Spleen (tissue), 11 donors: ENCODE data around the gene SORCS1. TPM values are rescaled to one million over a fixed set of nuclear protein-coding genes. Genes with fewer than 3 reads are reported as not detected.

Source experiments
- DNase-seq: peaks from one replicate; pipeline ENCODE4 v3.0.0-alpha.2; 2020
- H3K27ac ChIP-seq, 8 donors: fragments of 200-600 bp; sonication (generic) in 7 of 8; 1 replicate in 4 of 8; 2 replicates in 4 of 8; pipeline versions ENCODE4 v1.5.0 to v1.8.0; 2016 to 2021; ENCODE audit warnings: inconsistent platforms in 4 of 8, mild to moderate bottlenecking in 4 of 8, moderate library complexity in 1 of 8
- H3K27me3 ChIP-seq, 7 donors: fragments of 200-600 bp; sonication (generic) in 6 of 7; replicated peaks in 1 of 7; 1 replicate in 4 of 7; 2 replicates in 3 of 7; pipeline versions ENCODE4 v1.5.0 to v1.8.0; 2016 to 2021; ENCODE audit warnings: inconsistent platforms in 3 of 7, mild to moderate bottlenecking in 1 of 7
- H3K36me3 ChIP-seq, 6 donors: fragments of 200-600 bp; sonication (generic) in 5 of 6; 1 replicate in 4 of 6; 2 replicates in 2 of 6; pipeline versions ENCODE4 v1.5.0 to v1.8.0; 2016 to 2021; ENCODE audit warnings: inconsistent platforms in 2 of 6
- H3K4me1 ChIP-seq, 6 donors: fragments of 200-600 bp; sonication (generic) in 5 of 6; 1 replicate in 3 of 6; 2 replicates in 3 of 6; pipeline versions ENCODE4 v1.5.0 to v1.8.0; 2016 to 2021; ENCODE audit warnings: inconsistent platforms in 3 of 6
- H3K4me3 ChIP-seq, 8 donors: fragments of 200-600 bp; sonication (generic) in 7 of 8; 1 replicate in 4 of 8; 2 replicates in 4 of 8; pipeline versions ENCODE4 v1.5.0 to v1.8.0; 2016 to 2021; ENCODE audit warnings: inconsistent platforms in 4 of 8, mild to moderate bottlenecking in 4 of 8, moderate library complexity in 2 of 8
- H3K9me3 ChIP-seq, 8 donors: fragments of 200-600 bp; sonication (generic) in 7 of 8; 1 replicate in 4 of 8; 2 replicates in 4 of 8; pipeline versions ENCODE4 v1.5.0 to v1.8.0; 2016 to 2021; ENCODE audit warnings: inconsistent platforms in 4 of 8
- CTCF ChIP-seq, 11 experiments: fragments of 200-600 bp in 7 of 11; fragments of 450-650 bp in 4 of 11; sonication (generic) in 4 of 11; IDR thresholded peaks in 8 of 11; conservative IDR thresholded peaks in 3 of 11; 1 replicate in 7 of 11; 2 replicates in 4 of 11; pipeline versions ENCODE4 v1.4.0 to v1.8.0; 2016 to 2021; ENCODE audit warnings: antibody characterized with exemption in 11 of 11, inconsistent platforms in 4 of 11, mild to moderate bottlenecking in 1 of 11
- POLR2A ChIP-seq, 3 donors: fragments of 450-650 bp; IDR thresholded peaks; one replicate each; pipeline ENCODE4 v1.5.1; 2017; ENCODE audit warnings: antibody characterized with exemption in 3 of 3, mild to moderate bottlenecking in 1 of 3
- POLR2AphosphoS5 ChIP-seq, 3 donors: sonication (generic); formaldehyde crosslinking; IDR thresholded peaks; one replicate each; pipeline ENCODE4 v1.5.1; 2017; ENCODE audit warnings: antibody characterized with exemption in 3 of 3
- WGBS, 5 donors: extraction: QIAGEN DNeasy Blood & Tissue Kit in 3 of 5; methylation state at CpG; one replicate each; pipeline versions ENCODE4 v1.1.5 to v1.1.7; 2013 to 2018; 5-methylcytosine and 5-hydroxymethylcytosine counted together
- intact Hi-C: fragments of 100-400 bp; cut with DNase I; formaldehyde crosslinking; loops from one replicate; pipeline ENCODE4 v1.15.0; 2023; ENCODE audit warnings: low total_unique reads
- polyA plus RNA-seq, 3 donors: library from polyadenylated mRNA; stranded (reverse); fragments of 200-250 nt; gene quantifications; one replicate each; pipeline ENCODE4 v1.2.1, GENCODE V29; 2013
- total RNA-seq, 7 donors: library from RNA; depleted of rRNA in 3 of 7; stranded (reverse); fragments of >200 nt in 3 of 7; fragmentation: NEBNext Ultra II Directional in 4 of 7; extraction: Animal tissue kit (Norgen Biotek cat#: 25700) in 4 of 7; gene quantifications; one replicate each; pipeline versions ENCODE4 v1.1.0 to v1.2.1, GENCODE V29; 2016 to 2021
- donor health status: healthy with polysubstance abuse.
- donor health status: DM: no; HTN: no; CAD: no; lungs with moderate emphysema.
- donor health status: DM: no; HTN: no; CAD: no.
- donor health status: Bipolar disorder and iron deficiency.
- donor health status: healthy.
- donor health status: DM: no; HTN: no; CAD: no.
- donor health status: DM: yes; HTN: yes; CAD: no.

SORCS1 gene
- total and polyA plus RNA-seq, 10 donors = 0.67 to 2.7 (median 1.6) TPM

DNA sequence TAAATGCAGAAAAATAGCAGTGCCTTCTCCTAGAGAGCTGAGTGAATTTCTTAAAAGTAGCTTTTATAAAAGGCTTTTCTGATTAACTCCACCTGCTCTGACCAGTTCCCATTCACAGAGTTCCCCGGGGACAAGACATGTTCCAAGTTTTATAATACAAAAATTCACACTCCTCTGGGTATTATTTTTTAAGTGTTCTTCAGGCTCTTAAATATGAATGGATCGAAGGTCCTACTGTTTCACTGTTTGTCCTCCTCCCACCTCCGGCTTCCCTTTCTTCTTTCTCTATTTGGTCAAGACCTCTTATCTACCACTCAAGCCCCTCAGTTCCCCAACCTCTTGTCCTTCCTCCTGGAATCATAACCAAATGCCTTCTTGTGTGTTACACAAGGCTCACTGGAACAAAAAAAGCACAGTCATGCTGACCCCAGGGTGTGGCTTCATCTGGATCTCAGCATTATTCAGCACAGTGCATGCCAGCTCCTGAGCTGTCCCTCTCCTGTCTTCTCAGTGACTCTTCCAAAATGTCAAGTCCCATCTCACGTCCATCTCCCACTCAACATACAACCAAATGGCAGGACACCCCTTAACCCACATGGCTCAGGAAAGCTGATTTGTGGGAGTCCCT lies 222.4 kb downstream of the SORCS1 start:
- H3K36me3 ChIP-seq = no peaks in the 10 kb centered on the region
- no peak overlapping the region for H3K4me3 ChIP-seq
- WGBS, 5 donors = 65 to 84% (median 71%) methylated on average over 4 of the region's 4 CpGs
- no peak for TF ChIP-seq CTCF (IDR thresholded peaks at IDR 0.05 in 8 of 11, conservative IDR thresholded peaks at IDR 0.05 in 3 of 11)
- no peak for TF ChIP-seq POLR2AphosphoS5 (IDR thresholded peaks at IDR 0.05)
- no peak for TF ChIP-seq POLR2A (IDR thresholded peaks at IDR 0.05)
- intact Hi-C loops = no loop called here
- no peaks in the 10 kb centered on the region for H3K27me3 ChIP-seq
- H3K27ac ChIP-seq = no peak overlapping the region
- no peak for DNase-seq
- H3K4me1 ChIP-seq = no peaks in the 10 kb centered on the region
- no peaks in the 10 kb centered on the region for H3K9me3 ChIP-seq

DNA sequence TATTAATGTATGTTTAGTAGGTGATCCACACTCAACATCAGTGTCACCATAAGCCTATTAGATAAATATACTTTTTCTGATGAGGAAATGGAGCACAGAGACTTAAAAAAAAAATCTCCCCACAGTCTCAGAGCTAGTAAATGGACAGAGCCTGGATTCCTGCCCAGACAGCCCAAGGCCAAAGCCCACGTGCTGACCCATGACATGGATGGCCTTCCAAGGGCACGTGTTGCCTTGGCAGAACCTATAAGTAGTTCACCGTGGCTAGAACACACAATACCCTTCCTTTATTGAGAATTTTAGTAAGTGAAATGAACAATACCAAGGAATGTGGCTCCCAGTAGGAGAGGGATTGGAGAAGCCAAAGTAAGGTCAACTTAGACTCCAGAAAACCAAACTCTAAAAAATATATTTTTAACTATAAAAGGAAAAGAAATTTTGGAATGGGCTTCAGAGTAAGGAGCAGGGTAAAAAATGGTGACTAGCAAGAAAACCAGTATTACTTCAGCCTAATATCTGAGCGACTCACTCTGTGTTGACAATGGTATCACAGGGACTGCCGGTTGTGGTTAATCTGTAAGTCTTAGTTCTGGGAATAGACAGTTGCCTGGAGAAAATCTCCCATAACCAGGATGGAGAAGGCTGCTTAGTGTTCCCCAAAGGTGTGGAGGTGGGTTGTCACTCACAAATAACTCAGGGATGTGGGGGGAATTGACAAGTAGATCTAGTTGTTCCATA lies 223.0 kb downstream of the SORCS1 start:
- intact Hi-C loops = no loop called here
- Histone ChIP-seq H3K4me3 (no peak overlapping the region), H3K4me1 (peaks cover 0 to 3% (median 0%) of the 10 kb centered on the region in 6 donors), H3K9me3 (no peaks in the 10 kb centered on the region), H3K27ac (no peak overlapping the region), H3K36me3 (no peaks in the 10 kb centered on the region), H3K27me3 (no peaks in the 10 kb centered on the region)
- no peak for DNase-seq
- TF ChIP-seq CTCF (IDR thresholded peaks at IDR 0.05 in 8 of 11, conservative IDR thresholded peaks at IDR 0.05 in 3 of 11) (no peak), POLR2AphosphoS5 (IDR thresholded peaks at IDR 0.05) (no peak), POLR2A (IDR thresholded peaks at IDR 0.05) (no peak)
- 69 to 81% (median 79%) methylated on average over 5 of the region's 5 CpGs for WGBS, 5 donors

DNA sequence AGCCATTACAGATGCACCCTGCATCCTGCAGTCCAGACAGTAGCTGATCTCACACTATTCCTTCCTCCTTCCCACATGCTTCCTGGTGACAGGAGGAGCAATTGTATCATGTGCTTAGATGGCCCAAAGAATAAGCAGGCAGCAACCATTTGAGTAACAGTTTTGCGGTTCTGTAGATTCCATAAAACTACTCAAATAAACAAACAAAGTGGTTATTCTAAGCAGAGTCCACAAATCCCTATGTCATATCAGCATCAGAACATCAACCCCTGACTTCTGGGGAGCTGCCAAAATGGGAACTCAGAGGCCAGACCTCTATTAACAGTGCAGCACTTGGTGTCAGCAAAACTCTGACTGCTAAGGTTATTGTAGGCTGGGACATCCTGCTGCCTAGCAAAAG lies 226.0 kb downstream of the SORCS1 start:
- intact Hi-C loops = no loop called here
- WGBS, 5 donors = 70 to 100% (median 85%) methylated on average over 1 of the region's 1 CpG
- no peak for DNase-seq
- no peaks in the 10 kb centered on the region for H3K27me3 ChIP-seq
- no peak overlapping the region for H3K27ac ChIP-seq
- no peak overlapping the region for H3K4me3 ChIP-seq
- H3K9me3 ChIP-seq = no peaks in the 10 kb centered on the region
- H3K4me1 ChIP-seq = peaks cover 0 to 18% (median 7%) of the 10 kb centered on the region in 6 donors
- TF ChIP-seq POLR2A (IDR thresholded peaks at IDR 0.05) (no peak), POLR2AphosphoS5 (IDR thresholded peaks at IDR 0.05) (no peak), CTCF (IDR thresholded peaks at IDR 0.05 in 8 of 11, conservative IDR thresholded peaks at IDR 0.05 in 3 of 11) (no peak)
- no peaks in the 10 kb centered on the region for H3K36me3 ChIP-seq

- no peak overlapping the region for H3K4me3 ChIP-seq
- no peaks in the 10 kb centered on the region for H3K36me3 ChIP-seq
- H3K27ac ChIP-seq = no peak overlapping the region
- intact Hi-C loops = no loop called here
- no peaks in the 10 kb centered on the region for H3K27me3 ChIP-seq
- DNase-seq = no peak
- H3K9me3 ChIP-seq = no peaks in the 10 kb centered on the region
- no peak for TF ChIP-seq CTCF (IDR thresholded peaks at IDR 0.05 in 8 of 11, conservative IDR thresholded peaks at IDR 0.05 in 3 of 11)
- no peak for TF ChIP-seq POLR2AphosphoS5 (IDR thresholded peaks at IDR 0.05)
- H3K4me1 ChIP-seq = peaks cover 0 to 28% (median 7%) of the 10 kb centered on the region in 6 donors
Measured at GRCh38 chr10:106935978-106936451, 228.5 kb downstream of the SORCS1 start.
